ENCODE data around the gene STK26. TPM values are rescaled to one million over a fixed set of nuclear protein-coding genes. Genes with fewer than 3 reads are reported as not detected.

STK26 gene
- total RNA-seq, 1 experiment from 2014 or later: 17.5 TPM

- DNase-seq (ENCODE audit: unreplicated experiment): no peak
- intact Hi-C loops (cut with micrococcal nuclease): no loop called here
- no peak overlapping the region for H3K27ac Mint-ChIP-seq (ENCODE audit: low read depth, unreplicated experiment)
- ChIA-PET CTCF (interaction anchor here (1.5 kb wide), 1 partner anchor 11 kb away, joined by 3 read pairs; no protein-coding TSS in a partner anchor), POLR2A (interaction anchor here (0.6 kb wide), 2 partner anchors 34 to 35 kb away, joined by 3 read pairs; no protein-coding TSS in a partner anchor)
- BruUV-seq (replicated peaks): no TSS peak
- TF ChIP-seq CTCF (IDR thresholded peaks at IDR 0.05; ENCODE audit: unreplicated experiment): no peak
- no peaks in the 10 kb centered on the region for H3K4me1 Mint-ChIP-seq (ENCODE audit: insufficient read depth, unreplicated experiment)
- no peaks in the 10 kb centered on the region for H3K36me3 Mint-ChIP-seq (ENCODE audit: insufficient read depth, unreplicated experiment)
- no peak overlapping the region for H3K4me3 Mint-ChIP-seq (ENCODE audit: unreplicated experiment)
- peaks cover 58% of the 10 kb centered on the region for H3K27me3 Mint-ChIP-seq (ENCODE audit: insufficient read depth, unreplicated experiment)
- H3K9me3 Mint-ChIP-seq (ENCODE audit: unreplicated experiment): no peaks in the 10 kb centered on the region
Measured at GRCh38 chrX:132059973-132060540, 37.0 kb downstream of the STK26 start.

GRCh38 chrX:132063334-132063733 is 40.2 kb downstream of the STK26 start:
- H3K36me3 Mint-ChIP-seq (ENCODE audit: insufficient read depth, unreplicated experiment): no peaks in the 10 kb centered on the region
- H3K4me3 Mint-ChIP-seq (ENCODE audit: unreplicated experiment): no peak overlapping the region
- H3K27me3 Mint-ChIP-seq (ENCODE audit: insufficient read depth, unreplicated experiment): peaks cover 49% of the 10 kb centered on the region
- no peaks in the 10 kb centered on the region for H3K9me3 Mint-ChIP-seq (ENCODE audit: unreplicated experiment)
- ChIA-PET CTCF (interaction anchor here (1.0 kb wide), 1 partner anchor 222 kb away, joined by 3 read pairs; no protein-coding TSS in a partner anchor), POLR2A (no interaction called here)
- BruUV-seq (replicated peaks): no TSS peak
- no peak overlapping the region for H3K27ac Mint-ChIP-seq (ENCODE audit: low read depth, unreplicated experiment)
- intact Hi-C loops (cut with micrococcal nuclease): no loop called here
- no peak for DNase-seq (ENCODE audit: unreplicated experiment)
- no peak for TF ChIP-seq CTCF (IDR thresholded peaks at IDR 0.05; ENCODE audit: unreplicated experiment)
- no peaks in the 10 kb centered on the region for H3K4me1 Mint-ChIP-seq (ENCODE audit: insufficient read depth, unreplicated experiment)

- peaks cover 49% of the 10 kb centered on the region for H3K27me3 Mint-ChIP-seq (ENCODE audit: insufficient read depth, unreplicated experiment)
- DNase-seq (ENCODE audit: unreplicated experiment): no peak
- H3K36me3 Mint-ChIP-seq (ENCODE audit: insufficient read depth, unreplicated experiment): no peaks in the 10 kb centered on the region
- no TSS peak for BruUV-seq (replicated peaks)
- no peaks in the 10 kb centered on the region for H3K4me1 Mint-ChIP-seq (ENCODE audit: insufficient read depth, unreplicated experiment)
- H3K4me3 Mint-ChIP-seq (ENCODE audit: unreplicated experiment): no peak overlapping the region
- intact Hi-C loops (cut with micrococcal nuclease): no loop called here
- no peak for TF ChIP-seq CTCF (IDR thresholded peaks at IDR 0.05; ENCODE audit: unreplicated experiment)
- no peaks in the 10 kb centered on the region for H3K9me3 Mint-ChIP-seq (ENCODE audit: unreplicated experiment)
- CTCF ChIA-PET: interaction anchor here (1.0 kb wide), 1 partner anchor 222 kb away, joined by 3 read pairs; no protein-coding TSS in a partner anchor
- POLR2A ChIA-PET: no interaction called here
- no peak overlapping the region for H3K27ac Mint-ChIP-seq (ENCODE audit: low read depth, unreplicated experiment)
Measured at GRCh38 chrX:132063862-132064261, 40.8 kb downstream of the STK26 start.

- no peak overlapping the region for H3K27ac Mint-ChIP-seq (ENCODE audit: low read depth, unreplicated experiment)
- H3K4me3 Mint-ChIP-seq (ENCODE audit: unreplicated experiment): no peak overlapping the region
- ChIA-PET POLR2A (interaction anchor here (0.9 to 1.0 kb wide), 3 partner anchors 44 to 211 kb away, joined by 3 to 5 read pairs (median 4); partner anchors contain the start of gene STK26), CTCF (interaction anchor here (0.7 kb wide), 2 partner anchors 24 to 215 kb away, joined by 4 read pairs; no protein-coding TSS in a partner anchor)
- DNase-seq (ENCODE audit: unreplicated experiment): no peak
- no peaks in the 10 kb centered on the region for H3K4me1 Mint-ChIP-seq (ENCODE audit: insufficient read depth, unreplicated experiment)
- no peaks in the 10 kb centered on the region for H3K36me3 Mint-ChIP-seq (ENCODE audit: insufficient read depth, unreplicated experiment)
- no peak for TF ChIP-seq CTCF (IDR thresholded peaks at IDR 0.05; ENCODE audit: unreplicated experiment)
- intact Hi-C loops (cut with micrococcal nuclease): no loop called here
- BruUV-seq (replicated peaks): no TSS peak
- peaks cover 22% of the 10 kb centered on the region for H3K27me3 Mint-ChIP-seq (ENCODE audit: insufficient read depth, unreplicated experiment)
- no peaks in the 10 kb centered on the region for H3K9me3 Mint-ChIP-seq (ENCODE audit: unreplicated experiment)
Measured at GRCh38 chrX:132068405-132068804, 45.3 kb downstream of the STK26 start.

Data from MCF 10A (cell line).